ENCODE results near the gene CERK. TPM values are rescaled to one million over a fixed set of nuclear protein-coding genes. Genes with fewer than 3 reads are reported as not detected.
A peak's percentile ranks its signal among the peaks of the same experiment; 100 is the strongest.

Gene CERK
- total and polyA plus RNA-seq, 2 of the 13 experiments (the other 11 are each of a cell fraction or from before 2014, with no cell fraction given) = 40.3 to 41.9 TPM

- no peak for TF ChIP-seq ZBTB40 (IDR thresholded peaks at IDR 0.05)
- TF ChIP-seq ZBTB40 (CRISPR knock-in tag; IDR thresholded peaks at IDR 0.05) = no peak
- TF ChIP-seq SOX13 (IDR thresholded peaks at IDR 0.05) = no peak
- peak in 1 of 2 experiments; percentile 34; a peak in 1 of 4 replicates for TF ChIP-seq SOX13 (CRISPR knock-in tag; conservative IDR thresholded peaks at IDR 0.05 in 1 of 2, IDR thresholded peaks at IDR 0.05 in 1 of 2)
- no peak for TF ChIP-seq NR2F2 (IDR thresholded peaks at IDR 0.05; ENCODE audit: borderline replicate concordance, low read depth)
- TF ChIP-seq ZNF12 (CRISPR knock-in tag; IDR thresholded peaks at IDR 0.05) = 0 out of 2 replicates have a peak, but pooled peaks have one; percentile 35
- no peak for TF ChIP-seq DZIP1 (CRISPR knock-in tag; IDR thresholded peaks at IDR 0.05)
- TF ChIP-seq ZNF280B (CRISPR knock-in tag; IDR thresholded peaks at IDR 0.05; ENCODE audit: borderline replicate concordance) = 0 out of 2 replicates have a peak, but pooled peaks have one; percentile 7
- TF ChIP-seq CENPBD1 (CRISPR knock-in tag; IDR thresholded peaks at IDR 0.05; ENCODE audit: borderline replicate concordance, low read depth) = no peak
- TF ChIP-seq REPIN1 (CRISPR knock-in tag; IDR thresholded peaks at IDR 0.05; ENCODE audit: borderline replicate concordance, low read depth) = no peak
- TF ChIP-seq SETDB1 (CRISPR knock-in tag; IDR thresholded peaks at IDR 0.05; ENCODE audit: borderline replicate concordance) = no peak
- TF ChIP-seq ZNF547 (CRISPR knock-in tag; IDR thresholded peaks at IDR 0.05) = no peak
- TF ChIP-seq KAT2B (IDR thresholded peaks at IDR 0.05; ENCODE audit: borderline replicate concordance, low read depth, low read length) = no peak
- TF ChIP-seq TBX2 (CRISPR knock-in tag; IDR thresholded peaks at IDR 0.05; ENCODE audit: borderline replicate concordance) = no peak
Measured at GRCh38 chr22:46652847-46653331, 85.2 kb downstream of the CERK start (continued).

All from HepG2 (cell line).